GM21786 (cell line): ENCODE measurements around the gene CNTN5.

Experiments
- ATAC-seq: cut with Tn5 transposase; IDR thresholded peaks from one replicate; pipeline ENCODE4 v1.9.1; 2021; ENCODE audit not compliant: unreplicated experiment

CNTN5 gene

GRCh38 chr11:99887481-99887880, 866.7 kb downstream of the CNTN5 start:
- ATAC-seq: no peak

GRCh38 chr11:99893811-99894210, 873.1 kb downstream of the CNTN5 start:
- ATAC-seq: no peak

DNA sequence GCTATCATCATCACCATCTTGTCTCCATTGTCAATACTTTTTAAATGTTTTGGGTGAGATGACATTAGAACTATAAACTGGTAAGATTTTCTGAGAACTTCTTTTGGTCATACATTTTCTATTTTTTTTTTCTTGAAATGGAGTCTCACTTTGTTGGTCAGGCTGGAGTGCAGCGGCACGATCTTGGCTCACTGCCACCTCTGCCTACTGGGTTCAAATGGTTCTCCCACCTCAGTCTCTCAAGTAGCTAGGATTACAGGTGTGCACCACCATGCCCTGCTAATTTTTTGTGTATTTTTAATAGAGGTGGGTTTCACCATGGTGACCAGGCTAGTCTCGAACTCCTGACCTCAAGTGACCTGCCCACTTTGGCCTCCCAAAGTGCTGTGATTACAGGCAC, 880.4 kb downstream of the CNTN5 start:
- no peak for ATAC-seq

- no peak for ATAC-seq
These were observed 890.4 kb downstream of the CNTN5 start for GRCh38 chr11:99911116-99911515.

DNA sequence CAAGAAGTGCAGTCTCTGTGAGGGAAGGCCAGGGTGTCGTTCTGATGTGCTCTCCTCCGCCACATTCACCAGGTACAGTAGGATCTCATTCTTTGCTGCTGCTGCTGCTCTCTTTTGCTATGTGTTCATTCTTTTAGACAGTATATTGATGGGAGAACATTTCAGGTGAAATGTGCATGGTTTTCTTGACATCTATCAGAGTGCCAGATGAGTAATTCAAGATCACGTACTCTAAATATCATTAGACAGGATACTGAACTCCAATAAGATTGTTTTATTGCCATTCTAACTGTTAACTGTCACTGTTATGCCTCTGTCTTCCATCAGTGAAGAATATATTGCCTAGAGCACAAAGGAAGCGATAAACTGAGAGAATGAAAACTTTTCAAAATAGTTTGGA, 895.3 kb downstream of the CNTN5 start:
- no peak for ATAC-seq

DNA sequence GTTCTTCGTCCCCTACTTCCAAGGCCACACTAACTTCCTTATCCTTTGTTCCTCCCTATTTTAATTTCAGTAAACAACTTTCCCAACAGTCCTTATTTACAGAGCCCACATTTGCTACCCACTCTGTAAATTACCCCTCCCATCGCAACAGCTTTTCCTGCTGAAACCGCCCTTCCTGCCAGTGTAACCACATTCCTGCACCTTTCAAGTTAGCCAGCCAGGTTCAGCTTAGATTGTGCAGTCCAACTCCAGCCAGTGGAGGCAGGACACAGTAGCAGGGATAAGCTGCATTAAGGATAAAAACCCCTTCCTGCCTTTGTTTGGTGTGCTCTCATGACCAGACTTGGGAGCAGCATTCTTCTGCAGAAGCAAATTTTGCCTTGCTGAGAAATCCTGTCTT, 898.0 kb downstream of the CNTN5 start:
- ATAC-seq: no peak

DNA sequence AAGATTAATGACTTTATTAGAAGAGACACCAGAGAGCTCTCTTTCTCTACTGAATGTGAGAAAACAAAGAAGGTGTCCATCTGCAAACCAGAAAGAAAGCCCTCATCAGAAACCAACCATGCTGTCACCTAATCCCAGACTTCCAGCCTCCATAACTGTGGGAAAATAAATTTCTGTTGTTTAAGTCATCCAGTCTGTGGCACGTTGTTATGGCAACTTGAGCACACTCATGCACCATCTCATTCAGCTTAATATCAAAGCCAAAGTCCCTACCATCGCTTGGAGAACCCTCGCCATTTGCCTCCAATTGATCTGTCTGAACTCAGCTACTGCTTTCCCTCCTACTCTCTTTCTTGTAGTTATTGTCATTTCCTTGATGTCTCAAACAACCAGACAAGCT, 900.2 kb downstream of the CNTN5 start:
- ATAC-seq: no peak

DNA sequence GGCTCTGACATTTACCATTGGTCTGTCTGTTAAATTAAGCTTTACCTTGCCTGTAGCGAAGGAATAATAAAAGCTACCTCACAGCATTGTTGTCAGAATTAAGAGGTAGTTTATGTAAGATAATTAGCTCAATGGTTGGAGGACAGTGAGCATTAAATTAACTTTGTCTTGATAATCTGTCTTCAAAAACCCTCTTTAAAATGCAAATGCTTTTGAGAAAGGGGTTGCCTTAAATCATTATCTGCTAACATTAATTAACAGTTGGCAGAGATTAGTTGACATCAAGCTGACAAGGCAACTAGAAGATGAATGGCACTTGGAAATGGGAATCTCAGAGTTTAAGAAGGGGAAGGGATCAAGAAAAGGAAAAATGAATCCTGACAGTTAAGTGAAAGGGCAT, 905.2 kb downstream of the CNTN5 start:
- ATAC-seq: no peak

DNA sequence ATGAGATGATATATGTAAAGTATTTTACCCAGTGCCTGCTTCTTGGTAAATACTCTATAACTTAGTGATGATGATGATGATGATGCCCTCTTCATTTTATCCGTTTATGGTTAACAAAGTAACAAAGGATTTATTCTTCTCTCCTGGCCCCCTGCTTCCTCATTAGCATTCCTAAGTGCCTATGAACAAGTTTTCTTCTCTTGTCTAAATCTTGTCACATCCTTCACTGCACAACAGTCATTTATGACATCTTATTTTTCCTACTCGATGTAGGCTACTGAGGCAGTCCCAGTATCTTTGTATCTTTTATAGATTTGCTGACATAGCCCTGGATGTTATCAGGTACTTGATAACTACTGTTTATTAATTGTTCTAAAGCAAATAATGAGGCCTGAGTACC, 911.9 kb downstream of the CNTN5 start:
- no peak for ATAC-seq

GRCh38 chr11:99934008-99934407, 913.3 kb downstream of the CNTN5 start:
- ATAC-seq: no peak

DNA sequence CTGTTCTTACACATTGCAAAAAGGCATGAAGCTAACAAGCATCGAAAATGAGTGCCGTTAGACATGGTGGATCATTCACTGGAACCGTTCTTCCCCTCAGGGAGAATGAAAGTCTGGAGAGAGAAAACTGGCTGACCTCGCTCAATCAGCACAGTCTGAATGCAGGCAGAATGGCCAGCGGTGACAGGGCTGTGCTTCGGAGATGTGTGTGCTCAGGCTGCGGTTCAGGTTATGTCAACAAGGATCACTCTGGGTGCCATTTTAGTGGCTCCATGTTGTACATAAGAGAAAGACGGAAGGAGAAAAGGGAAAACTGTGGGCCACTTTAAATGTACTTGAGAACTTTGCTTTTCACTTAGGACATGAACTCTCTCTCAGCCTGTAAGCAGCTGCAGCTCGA, 916.6 kb downstream of the CNTN5 start:
- ATAC-seq: no peak

DNA sequence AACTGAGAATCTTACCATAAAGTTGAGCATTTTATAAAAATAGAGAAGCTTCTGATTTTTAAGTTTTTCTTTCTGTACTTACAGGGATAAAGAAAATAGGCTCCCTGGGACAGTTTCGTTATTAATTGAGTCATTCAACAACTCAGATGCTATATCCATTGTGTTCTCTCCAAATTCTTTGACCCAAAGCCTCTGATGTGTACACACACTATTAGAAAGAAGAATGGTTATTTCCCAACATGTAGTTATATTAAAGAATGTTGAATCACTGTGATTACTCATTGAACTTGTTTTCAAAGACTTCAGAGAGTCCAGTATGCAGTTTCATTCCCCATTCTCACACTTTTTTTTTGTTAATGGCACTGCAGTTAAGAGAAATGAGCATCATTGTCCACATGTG, 932.1 kb downstream of the CNTN5 start:
- no peak for ATAC-seq

DNA sequence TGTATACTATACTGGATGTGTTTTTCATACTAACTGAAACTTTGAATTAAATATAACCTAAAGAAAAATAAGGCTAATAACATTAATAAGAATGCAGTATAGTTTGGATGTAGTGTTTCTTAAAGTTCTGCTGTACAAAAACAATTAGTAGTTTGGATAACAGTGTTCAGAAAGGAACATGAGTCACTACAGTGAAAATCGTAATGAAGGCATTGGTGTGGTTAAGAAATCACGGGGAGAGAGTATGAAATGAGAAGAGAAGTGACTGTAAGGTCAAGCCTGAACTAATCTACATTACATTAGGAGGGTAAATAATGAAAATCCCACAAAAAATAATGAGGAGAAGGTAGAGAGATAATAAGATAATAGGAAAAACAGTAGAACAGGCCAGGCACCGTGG, 939.8 kb downstream of the CNTN5 start:
- no peak for ATAC-seq

- no peak for ATAC-seq
These were observed 947.6 kb downstream of the CNTN5 start for GRCh38 chr11:99968336-99968735.

DNA sequence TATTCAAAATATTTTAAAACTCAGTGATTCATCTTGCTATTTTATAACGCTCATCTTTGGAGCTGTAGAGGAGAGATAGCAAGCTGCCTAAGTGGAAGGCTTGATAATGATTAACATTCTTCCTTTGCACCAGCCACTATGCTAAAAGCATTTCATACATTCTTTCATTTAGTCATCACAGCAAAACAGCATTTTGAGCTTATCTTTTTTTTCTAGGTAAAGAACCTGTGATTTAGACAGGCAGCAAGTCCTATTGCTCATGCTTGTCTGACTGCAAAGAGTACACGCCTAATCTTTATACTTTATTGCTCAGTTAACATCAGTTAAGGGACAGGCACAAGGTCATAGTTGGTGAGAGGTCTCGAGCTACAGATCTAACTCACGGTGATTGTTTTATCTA, 953.2 kb downstream of the CNTN5 start:
- no peak for ATAC-seq

DNA sequence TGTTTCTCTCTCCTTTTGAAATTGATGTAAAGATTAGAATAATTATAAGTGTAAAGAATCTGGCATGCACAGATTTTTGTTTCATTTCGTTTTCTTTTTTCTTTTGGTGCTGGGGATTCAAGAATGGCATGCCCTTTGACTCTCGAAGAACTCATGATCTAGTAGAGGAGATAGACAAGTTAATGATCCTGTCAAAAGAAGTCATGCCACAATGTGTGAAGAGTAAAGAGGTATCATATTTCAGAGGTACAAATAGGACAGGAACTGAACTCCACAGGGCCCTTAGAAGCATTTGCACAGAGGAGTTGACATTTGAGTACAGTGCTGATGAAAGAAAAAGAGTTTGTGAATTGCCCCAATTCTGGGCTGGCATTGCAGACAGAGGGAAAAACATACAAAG, 958.3 kb downstream of the CNTN5 start:
- no peak for ATAC-seq

GRCh38 chr11:99987821-99988470, 967.2 kb downstream of the CNTN5 start:
- no peak for ATAC-seq

DNA sequence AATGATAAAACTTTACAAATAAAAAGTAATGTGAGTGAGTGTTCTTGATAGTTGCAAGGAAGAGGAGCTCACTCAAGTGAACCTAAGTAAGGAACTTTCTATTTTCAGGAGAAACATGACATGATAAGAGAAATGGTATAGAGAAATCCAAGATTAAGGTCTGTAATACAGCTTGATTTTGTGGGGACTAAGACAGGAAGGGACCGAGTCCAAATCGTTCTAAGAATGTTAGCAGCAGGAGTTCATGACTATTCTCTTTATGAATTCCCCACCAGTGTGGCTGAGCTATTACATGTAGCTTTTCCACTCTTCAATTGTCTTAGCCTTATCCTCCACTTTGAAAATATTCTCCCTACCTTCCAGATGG, 967.7 kb downstream of the CNTN5 start:
- ATAC-seq: no peak

GRCh38 chr11:100003985-100004384, 983.2 kb downstream of the CNTN5 start:
- no peak for ATAC-seq

GRCh38 chr11:100004541-100004940, 983.8 kb downstream of the CNTN5 start:
- no peak for ATAC-seq

- no peak for ATAC-seq
These were observed 987.7 kb downstream of the CNTN5 start for GRCh38 chr11:100008417-100008816.

DNA sequence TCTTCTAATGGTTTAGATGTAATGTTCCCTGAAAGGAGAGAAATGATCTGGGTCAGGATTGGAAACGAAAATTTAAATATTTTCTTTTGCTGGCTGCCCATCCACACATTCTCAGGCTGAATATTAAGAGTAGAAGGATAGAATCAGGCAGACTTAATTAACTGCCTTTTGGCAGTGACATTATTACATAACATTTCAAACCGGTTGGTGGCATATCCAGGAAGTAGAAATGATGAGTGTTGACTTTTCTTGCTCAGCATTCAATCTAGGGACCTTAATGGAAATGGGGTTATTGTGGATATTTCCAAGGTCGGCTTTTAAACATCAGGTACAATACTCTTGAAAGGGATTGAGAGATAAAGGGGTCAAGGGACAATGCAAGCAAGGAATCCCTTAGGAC, 989.0 kb downstream of the CNTN5 start:
- ATAC-seq: no peak

GRCh38 chr11:100010393-100010792, 989.6 kb downstream of the CNTN5 start:
- no peak for ATAC-seq

GRCh38 chr11:100011697-100012096, 990.9 kb downstream of the CNTN5 start:
- no peak for ATAC-seq
